ENCODE measurements around the gene PER3. TPM values are rescaled to one million over a fixed set of nuclear protein-coding genes. Genes with fewer than 3 reads are reported as not detected.

PER3 gene
- total RNA-seq, 2 donors from 2014 or later: 15.5 to 24.3 TPM

Other genes starting within 250 kb of the PER3 start
- 10 to 100 TPM; 77.1 to 81.4 TPM for gene VAMP3, start 13.0 kb upstream of the PER3 start, total RNA-seq
- not detected for gene UTS2, start 68.8 kb downstream of the PER3 start, total RNA-seq
- under 1 TPM; 0.08 to 0.09 TPM for gene TNFRSF9, start 156.5 kb downstream of the PER3 start, total RNA-seq
- 100 to 1,000 TPM; 284 to 328 TPM for gene PARK7, start 177.4 kb downstream of the PER3 start, total RNA-seq
- 10 to 100 TPM; 17.0 to 19.0 TPM for gene ERRFI1, start 242.0 kb downstream of the PER3 start, total RNA-seq

Data from left cardiac atrium (tissue), 2 donors.